HG02759 (cell line): ENCODE measurements around the gene AFAP1L1.

Source experiments
- ATAC-seq: cut with Tn5 transposase; IDR thresholded peaks from one replicate; pipeline ENCODE4 v1.9.1; 2021; ENCODE audit warnings: mild to moderate bottlenecking, moderate library complexity; ENCODE audit not compliant: unreplicated experiment

Gene AFAP1L1

GRCh38 chr5:149310947-149311658 lies 39.4 kb downstream of the AFAP1L1 start:
- ATAC-seq = no peak

- no peak for ATAC-seq
These were observed 41.6 kb downstream of the AFAP1L1 start for GRCh38 chr5:149313151-149313841.

DNA sequence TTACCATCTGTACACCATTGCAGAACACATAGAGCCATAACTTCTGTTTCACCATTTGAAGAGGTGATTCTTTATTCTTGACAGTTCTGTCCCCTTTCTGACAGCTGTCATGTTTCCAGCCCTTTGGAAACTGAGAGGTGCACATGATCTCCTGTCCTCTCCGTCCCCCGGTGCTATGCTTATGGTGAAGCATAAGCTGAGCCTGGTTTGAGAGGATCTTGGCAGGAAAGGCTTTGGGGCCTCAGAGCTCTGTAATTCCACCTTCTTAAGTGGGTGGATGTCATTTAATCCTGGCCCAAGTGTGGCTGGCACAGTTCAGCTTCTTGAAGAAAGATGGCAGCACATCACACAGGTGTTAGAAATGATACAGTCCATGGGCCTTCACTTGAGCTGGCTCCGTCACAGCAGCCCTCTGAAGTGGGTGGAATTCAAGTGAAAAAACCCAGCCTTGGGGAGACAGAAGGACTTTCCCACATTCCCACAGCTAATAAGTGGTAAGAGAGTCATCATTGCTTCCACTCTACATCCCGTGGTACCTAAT lies 43.0 kb downstream of the AFAP1L1 start:
- ATAC-seq = no peak

GRCh38 chr5:149315753-149316152 lies 44.1 kb downstream of the AFAP1L1 start:
- ATAC-seq = no peak

DNA sequence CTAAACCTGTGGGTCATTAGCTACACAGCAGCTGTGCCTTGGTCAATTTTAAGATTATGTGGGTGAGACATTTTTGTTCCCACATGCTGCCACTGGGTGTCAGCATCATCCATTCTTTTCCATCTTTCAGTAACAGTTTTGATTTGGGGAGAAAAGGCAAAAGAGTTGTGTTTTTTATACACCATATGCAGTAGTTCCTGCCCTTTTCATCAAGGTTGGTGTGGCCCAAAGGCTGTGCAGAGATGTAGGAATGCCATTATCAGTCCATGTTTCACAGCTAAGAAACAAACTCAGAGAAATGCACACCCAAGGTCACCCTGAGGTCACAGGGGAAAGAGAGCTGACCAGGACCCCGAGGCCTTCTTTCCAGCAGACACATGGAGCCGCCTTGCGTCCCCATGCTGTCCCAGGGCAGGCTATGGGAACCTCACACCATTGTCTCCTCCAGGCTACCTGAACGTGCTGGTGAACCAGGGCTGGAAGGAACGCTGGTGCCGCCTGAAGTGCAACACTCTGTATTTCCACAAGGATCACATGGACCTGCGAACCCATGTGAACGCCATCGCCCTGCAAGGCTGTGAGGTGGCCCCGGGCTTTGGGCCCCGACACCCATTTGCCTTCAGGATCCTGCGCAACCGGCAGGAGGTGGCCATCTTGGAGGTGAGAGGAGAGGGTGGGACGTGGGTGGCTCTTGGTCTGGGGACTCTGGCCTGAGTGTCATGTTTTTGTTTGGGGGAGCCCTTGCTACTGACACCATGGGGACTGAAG lies 45.8 kb downstream of the AFAP1L1 start:
- ATAC-seq = peak; percentile 63

DNA sequence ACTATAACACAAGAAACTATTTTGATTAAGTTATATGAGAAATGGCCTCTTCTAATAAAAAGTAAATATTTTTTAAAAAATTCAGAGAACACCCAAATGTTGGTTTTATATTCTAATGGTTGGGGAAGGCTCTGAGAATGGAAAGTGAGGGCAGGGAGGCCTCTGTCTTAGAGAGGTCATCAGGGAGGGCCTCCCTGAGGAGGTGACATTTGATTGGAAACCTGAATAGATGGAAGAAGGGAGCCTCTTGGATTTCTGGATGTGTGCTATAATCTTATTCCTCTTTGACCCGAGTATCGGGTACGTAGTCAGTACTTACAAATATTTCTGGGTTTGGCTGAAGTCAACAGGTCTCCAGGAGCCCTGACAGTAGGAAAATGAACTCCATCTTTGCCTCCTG lies 47.5 kb downstream of the AFAP1L1 start:
- ATAC-seq = no peak

GRCh38 chr5:149320791-149321330 lies 49.2 kb downstream of the AFAP1L1 start:
- no peak for ATAC-seq

DNA sequence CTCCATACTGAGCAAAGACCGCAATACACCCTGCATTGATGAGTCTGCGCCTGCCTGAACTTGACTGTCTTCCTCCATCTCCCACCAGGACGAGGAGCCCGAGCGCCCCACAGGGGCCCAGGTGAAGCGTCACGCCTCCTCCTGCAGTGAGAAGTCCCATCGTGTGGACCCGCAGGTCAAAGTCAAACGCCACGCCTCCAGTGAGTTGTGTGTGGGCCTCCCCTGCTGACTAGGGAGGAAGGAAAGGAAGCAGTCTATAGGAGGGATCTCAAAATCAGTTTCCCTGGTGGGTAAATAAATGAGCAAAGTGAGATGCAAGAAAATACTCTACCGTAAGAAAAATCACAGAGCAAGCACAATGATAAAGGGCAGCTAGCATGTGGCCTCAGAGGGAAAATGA lies 50.9 kb downstream of the AFAP1L1 start:
- ATAC-seq = no peak

DNA sequence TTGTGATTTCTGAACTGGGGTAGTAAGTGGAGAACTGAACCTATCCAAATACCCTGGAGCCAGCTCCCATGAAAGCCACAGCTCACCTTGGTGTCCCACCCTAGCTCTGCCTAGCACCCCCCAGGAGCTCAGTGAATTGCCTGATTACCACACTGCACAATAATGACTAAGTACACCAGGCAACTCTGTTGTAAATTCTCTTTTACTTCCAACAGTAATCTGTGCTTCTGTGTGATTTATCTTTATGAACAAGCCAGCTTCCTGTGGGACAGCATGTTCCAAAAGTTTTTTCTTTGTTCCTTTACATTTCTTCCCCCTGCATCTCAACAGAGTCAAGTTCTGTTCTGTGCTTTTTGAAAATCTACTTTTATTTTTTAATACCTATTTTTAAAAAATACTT lies 51.6 kb downstream of the AFAP1L1 start:
- no peak for ATAC-seq

DNA sequence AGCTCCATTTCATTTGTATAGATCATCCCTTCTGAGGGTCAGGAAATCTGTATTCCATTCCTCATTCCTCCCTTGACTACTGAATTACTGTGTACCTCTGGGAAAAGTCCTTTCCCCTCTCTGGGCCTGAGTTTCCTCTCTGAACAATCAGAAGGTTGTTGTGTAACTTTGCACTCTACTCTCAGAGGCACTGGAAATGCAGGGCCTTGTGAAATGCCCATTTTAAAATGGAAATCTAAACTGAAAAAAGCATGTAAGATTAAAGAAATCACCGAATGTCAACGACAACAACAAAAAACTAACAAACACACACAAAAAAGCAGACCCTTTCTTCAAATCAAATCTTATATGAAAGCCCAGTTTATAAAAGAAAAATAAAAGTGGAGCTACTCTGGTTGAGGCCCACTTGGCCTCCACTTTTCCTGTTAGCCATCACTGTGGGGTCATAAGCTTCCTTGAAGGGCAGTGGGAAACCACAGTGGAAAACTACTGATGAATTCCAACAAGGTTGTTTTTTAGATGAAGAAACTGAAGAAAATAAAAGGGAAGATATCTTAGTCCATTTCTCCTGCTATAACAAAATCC lies 52.1 kb downstream of the AFAP1L1 start:
- no peak for ATAC-seq

GRCh38 chr5:149324641-149325040 lies 53.0 kb downstream of the AFAP1L1 start:
- no peak for ATAC-seq

GRCh38 chr5:149325166-149325735 lies 53.6 kb downstream of the AFAP1L1 start:
- ATAC-seq = no peak

- ATAC-seq = no peak
These were observed 54.2 kb downstream of the AFAP1L1 start for GRCh38 chr5:149325894-149326293.

DNA sequence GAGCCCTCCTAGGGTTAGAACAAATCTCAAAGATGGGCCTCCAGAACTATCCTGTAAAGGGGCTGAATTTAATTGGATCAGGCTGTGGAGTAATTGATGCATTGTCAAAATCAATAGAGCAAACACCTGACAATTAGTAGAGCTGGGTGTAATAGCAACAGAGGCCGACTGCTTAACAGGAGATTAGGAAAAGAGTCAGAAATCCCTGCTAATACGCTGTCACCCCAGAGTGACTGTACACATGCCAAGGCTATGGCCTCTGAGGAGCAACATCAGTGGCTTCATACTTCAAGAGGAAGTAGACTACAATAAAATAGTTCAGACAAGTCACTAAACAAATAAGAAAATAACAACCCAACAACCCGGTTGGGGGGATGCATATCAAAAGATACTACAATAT lies 55.0 kb downstream of the AFAP1L1 start:
- ATAC-seq = no peak

GRCh38 chr5:149328177-149328576 lies 56.5 kb downstream of the AFAP1L1 start:
- no peak for ATAC-seq

DNA sequence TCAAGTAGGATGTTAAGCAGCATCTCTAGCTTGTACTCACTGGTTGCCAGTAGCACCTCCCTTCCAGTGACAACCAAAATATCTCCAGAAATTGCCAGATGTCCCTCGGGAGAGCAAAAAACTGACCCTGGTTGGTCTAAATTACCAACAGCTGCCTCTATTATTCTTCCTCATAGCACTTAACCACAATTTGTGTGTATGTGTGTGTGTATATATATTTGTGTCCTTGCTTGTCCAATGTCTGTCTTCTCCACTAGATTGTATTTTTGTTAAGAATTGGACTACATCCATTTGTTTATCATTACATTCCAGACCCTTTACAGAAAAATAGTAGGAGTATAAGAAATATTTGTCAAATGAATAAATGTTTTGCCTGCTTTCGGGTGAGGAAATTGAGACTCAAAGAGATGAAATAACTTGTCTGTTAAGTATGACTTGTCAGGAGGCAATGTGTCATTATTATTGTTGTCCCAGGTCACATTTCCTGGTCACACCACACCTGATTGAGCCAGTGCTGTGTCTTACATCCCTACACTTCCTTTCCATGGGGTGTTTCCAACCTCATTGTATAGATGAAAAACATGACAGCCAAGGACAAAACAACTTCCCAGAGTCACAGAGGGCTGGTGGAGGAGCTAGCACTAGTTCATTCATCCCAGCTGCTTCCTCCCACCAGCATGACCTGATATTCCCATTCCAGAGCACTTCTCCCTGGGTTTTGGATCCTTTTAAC lies 62.2 kb downstream of the AFAP1L1 start:
- no peak for ATAC-seq

DNA sequence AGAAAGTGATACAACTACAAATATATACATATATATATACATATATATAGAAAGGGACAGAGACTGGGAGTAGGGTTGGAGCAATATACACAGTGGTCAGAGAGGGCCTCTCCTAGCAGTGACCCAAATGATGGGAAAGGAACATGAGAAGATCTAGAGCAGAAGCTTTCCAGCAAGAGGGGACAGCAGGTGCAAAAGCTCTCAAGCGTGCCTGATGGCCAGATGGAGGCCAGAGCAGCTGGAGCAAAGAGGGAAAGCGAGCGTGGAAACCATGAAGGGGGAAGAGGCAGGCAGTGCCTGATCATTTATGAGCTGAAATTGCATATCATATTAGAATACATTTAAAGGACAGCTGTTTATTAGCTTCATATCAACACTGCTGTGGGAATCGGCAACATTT lies 66.1 kb downstream of the AFAP1L1 start:
- ATAC-seq = no peak

- no peak for ATAC-seq
These were observed 66.7 kb downstream of the AFAP1L1 start for GRCh38 chr5:149338364-149338763.

- no peak for ATAC-seq
These were observed 69.3 kb downstream of the AFAP1L1 start for GRCh38 chr5:149340920-149341319.

GRCh38 chr5:149341876-149342275 lies 70.2 kb downstream of the AFAP1L1 start:
- no peak for ATAC-seq
